ENCODE measurements around the gene TECTA. TPM values are rescaled to one million over a fixed set of nuclear protein-coding genes. Genes with fewer than 3 reads are reported as not detected.
"Not testable (repeated sequence)": the region's sequence is repeated elsewhere in the genome, so short reads cannot be mapped to it uniquely, and the experiment has no call there.

Gene TECTA
- polyA plus RNA-seq, 1 donor from 2014 or later: 3.3 TPM

GRCh38 chr11:121237686-121238658 is 136.9 kb downstream of the TECTA start:
- no peak overlapping the region for H3K27ac ChIP-seq (ENCODE audit: low read length)
- H3K36me3 ChIP-seq (ENCODE audit: insufficient read depth, low read length): no peaks in the 10 kb centered on the region
- no peaks in the 10 kb centered on the region for H3K9me3 ChIP-seq (ENCODE audit: low read length)
- no peak overlapping the region for H3K4me3 ChIP-seq (ENCODE audit: low read length)
- no peak for TF ChIP-seq RAD21 (conservative IDR thresholded peaks at IDR 0.05)
- TF ChIP-seq MXI1 (conservative IDR thresholded peaks at IDR 0.05; ENCODE audit: poor library complexity, severe bottlenecking): no peak
- no peak for TF ChIP-seq POLR2AphosphoS5 (IDR thresholded peaks at IDR 0.05)
- TF ChIP-seq EP300 (conservative IDR thresholded peaks at IDR 0.05; ENCODE audit: poor library complexity, severe bottlenecking): no peak
- TF ChIP-seq TAF1 (IDR thresholded peaks at IDR 0.05; ENCODE audit: low read depth): no peak
- TF ChIP-seq REST (IDR thresholded peaks at IDR 0.05; ENCODE audit: borderline replicate concordance): no peak
- TF ChIP-seq EZH2 (IDR thresholded peaks at IDR 0.05; ENCODE audit: borderline replicate concordance, insufficient read depth, low read length, poor library complexity, severe bottlenecking): no peak
- no peak for TF ChIP-seq CTCF (IDR thresholded peaks at IDR 0.05; ENCODE audit: poor library complexity, severe bottlenecking)
- no peak for TF ChIP-seq SMC3 (conservative IDR thresholded peaks at IDR 0.05; ENCODE audit: poor library complexity)
- no peak overlapping the region for H2AFZ ChIP-seq (ENCODE audit: low read depth, low read length)
- no peak overlapping the region for H3K9ac ChIP-seq (ENCODE audit: low read length)
- H3K9me2 ChIP-seq (ENCODE audit: insufficient read depth, low read length): no peaks in the 10 kb centered on the region
- H4K20me1 ChIP-seq (ENCODE audit: insufficient read depth): no peaks in the 10 kb centered on the region
- H3K4me2 ChIP-seq (ENCODE audit: low read length): no peak overlapping the region
- no peaks in the 10 kb centered on the region for H3K79me2 ChIP-seq (replicated peaks; ENCODE audit: insufficient read depth, low read length)
- no peaks in the 10 kb centered on the region for H3K27me3 ChIP-seq (ENCODE audit: insufficient read depth, low read depth, low read length)
- no peaks in the 10 kb centered on the region for H3F3A ChIP-seq (ENCODE audit: insufficient read depth, low read length, poor library complexity, severe bottlenecking)

- Histone ChIP-seq H3K9me2 (ENCODE audit: insufficient read depth, low read length) (no peaks in the 10 kb centered on the region), H4K20me1 (ENCODE audit: insufficient read depth) (no peaks in the 10 kb centered on the region), H3K9ac (ENCODE audit: low read length) (no peak overlapping the region), H3F3A (ENCODE audit: insufficient read depth, low read length, poor library complexity, severe bottlenecking) (no peaks in the 10 kb centered on the region), H3K27ac (ENCODE audit: low read length) (no peak overlapping the region), H3K27me3 (ENCODE audit: insufficient read depth, low read depth, low read length) (no peaks in the 10 kb centered on the region), H2AFZ (ENCODE audit: low read depth, low read length) (no peak overlapping the region), H3K79me2 (replicated peaks; ENCODE audit: insufficient read depth, low read length) (no peaks in the 10 kb centered on the region), H3K4me3 (ENCODE audit: low read length) (no peak overlapping the region), H3K4me2 (ENCODE audit: low read length) (no peak overlapping the region), H3K36me3 (ENCODE audit: insufficient read depth, low read length) (no peaks in the 10 kb centered on the region), H3K9me3 (ENCODE audit: low read length) (no peaks in the 10 kb centered on the region)
- no peak for TF ChIP-seq EZH2 (IDR thresholded peaks at IDR 0.05; ENCODE audit: borderline replicate concordance, insufficient read depth, low read length, poor library complexity, severe bottlenecking)
- no peak for TF ChIP-seq REST (IDR thresholded peaks at IDR 0.05; ENCODE audit: borderline replicate concordance)
- TF ChIP-seq SMC3 (conservative IDR thresholded peaks at IDR 0.05; ENCODE audit: poor library complexity): no peak
- no peak for TF ChIP-seq MXI1 (conservative IDR thresholded peaks at IDR 0.05; ENCODE audit: poor library complexity, severe bottlenecking)
- no peak for TF ChIP-seq CTCF (IDR thresholded peaks at IDR 0.05; ENCODE audit: poor library complexity, severe bottlenecking)
- no peak for TF ChIP-seq TAF1 (IDR thresholded peaks at IDR 0.05; ENCODE audit: low read depth)
- no peak for TF ChIP-seq POLR2AphosphoS5 (IDR thresholded peaks at IDR 0.05)
- no peak for TF ChIP-seq EP300 (conservative IDR thresholded peaks at IDR 0.05; ENCODE audit: poor library complexity, severe bottlenecking)
Measured at GRCh38 chr11:121238956-121239355, 137.9 kb downstream of the TECTA start.

- not testable (repeated sequence) for H2AFZ ChIP-seq (ENCODE audit: low read depth, low read length); H3K9me3 ChIP-seq (ENCODE audit: low read length); H3K4me2 ChIP-seq (ENCODE audit: low read length); H3K9ac ChIP-seq (ENCODE audit: low read length); H4K20me1 ChIP-seq (ENCODE audit: insufficient read depth); H3K36me3 ChIP-seq (ENCODE audit: insufficient read depth, low read length); H3K9me2 ChIP-seq (ENCODE audit: insufficient read depth, low read length); H3K27me3 ChIP-seq (ENCODE audit: insufficient read depth, low read depth, low read length); H3K79me2 ChIP-seq (replicated peaks; ENCODE audit: insufficient read depth, low read length); H3F3A ChIP-seq (ENCODE audit: insufficient read depth, low read length, poor library complexity, severe bottlenecking); H3K4me3 ChIP-seq (ENCODE audit: low read length); H3K27ac ChIP-seq (ENCODE audit: low read length)
Measured at GRCh38 chr11:121240001-121240400, 139.0 kb downstream of the TECTA start.
